K562 (cell line): ENCODE measurements around the gene DMD. TPM values are rescaled to one million over a fixed set of nuclear protein-coding genes. Genes with fewer than 3 reads are reported as not detected.

ENCODE experiments used
- DNMT1 ChIP-seq: fragments of 450-650 bp; IDR thresholded peaks from 2 replicates; pipeline ENCODE4 v1.6.1; 2016; ENCODE audit warnings: antibody characterized with exemption, mild to moderate bottlenecking
- ETS1 ChIP-seq: conservative IDR thresholded peaks from 2 replicates; pipeline ENCODE4 v1.6.1; 2011; ENCODE audit warnings: low read depth, mild to moderate bottlenecking, low read length; ENCODE audit not compliant: control insufficient read depth
- FOXK2 ChIP-seq, 2 experiments: fragments of 450-650 bp; IDR thresholded peaks in 1 of 2; conservative IDR thresholded peaks in 1 of 2; 2 replicates each; pipeline ENCODE4 v1.6.1; 2016; ENCODE audit warnings: low read depth in 2 of 2, mild to moderate bottlenecking in 1 of 2
- HSF4 ChIP-seq: fragments of 250-450 bp; sonication (Bioruptor Pico); IDR thresholded peaks from 2 replicates; pipeline ENCODE4 v2.1.2; 2022; ENCODE audit warnings: mild to moderate bottlenecking, moderate library complexity, borderline replicate concordance
- IRF2 ChIP-seq: sonication (generic); formaldehyde crosslinking; IDR thresholded peaks from 2 replicates; pipeline ENCODE4 v1.8.1; 2022; ENCODE audit warnings: mild to moderate bottlenecking, missing genetic modification reagents
- MEIS2 ChIP-seq: fragments of 450-650 bp; IDR thresholded peaks from 2 replicates; pipeline ENCODE4 v1.6.1; 2014; ENCODE audit warnings: mild to moderate bottlenecking; ENCODE audit not compliant: partially characterized antibody
- MIER1 ChIP-seq: fragments of 450-650 bp; IDR thresholded peaks from 2 replicates; pipeline ENCODE4 v1.6.1; 2016; ENCODE audit warnings: antibody characterized with exemption, mild to moderate bottlenecking, low read depth
- MNT ChIP-seq, 2 experiments: fragments of 450-650 bp; conservative IDR thresholded peaks; 2 replicates each; pipeline ENCODE4 v1.6.1; 2017; ENCODE audit warnings: mild to moderate bottlenecking in 2 of 2, moderate library complexity in 2 of 2
- NFXL1 ChIP-seq: fragments of 450-650 bp; formaldehyde crosslinking; IDR thresholded peaks from 2 replicates; pipeline ENCODE4 v1.4.0; 2021; ENCODE audit warnings: mild to moderate bottlenecking
- PBX2 ChIP-seq, 2 experiments: IDR thresholded peaks in 1 of 2; conservative IDR thresholded peaks in 1 of 2; 2 replicates each; pipeline ENCODE4 v1.6.1; 2016; ENCODE audit warnings: low read depth in 2 of 2, mild to moderate bottlenecking in 1 of 2, missing compliant biosample characterization in 1 of 2, missing genetic modification characterization in 1 of 2, moderate library complexity in 1 of 2
- PCBP1 ChIP-seq: fragments of 200-400 bp; formaldehyde crosslinking; IDR thresholded peaks from 2 replicates; pipeline ENCODE4 v1.6.1; 2018; ENCODE audit warnings: mild to moderate bottlenecking, low read depth, low read length; ENCODE audit not compliant: poor library complexity, severe bottlenecking
- PHF20 ChIP-seq: fragments of 450-650 bp; IDR thresholded peaks from 2 replicates; pipeline ENCODE4 v1.6.1; 2018; ENCODE audit not compliant: partially characterized antibody
- POLR2G ChIP-seq: fragments of 200-400 bp; formaldehyde crosslinking; IDR thresholded peaks from 2 replicates; pipeline ENCODE4 v1.6.1; 2017; ENCODE audit warnings: low read depth, mild to moderate bottlenecking, antibody characterized with exemption, low read length, moderate library complexity
- PREB ChIP-seq: sonication (generic); formaldehyde crosslinking; IDR thresholded peaks from 2 replicates; pipeline ENCODE4 v1.8.1; 2023; ENCODE audit warnings: mild to moderate bottlenecking, missing genetic modification reagents
- RBM17 ChIP-seq: fragments of 200-400 bp; formaldehyde crosslinking; IDR thresholded peaks from 2 replicates; pipeline ENCODE4 v1.6.1; 2017; ENCODE audit warnings: low read depth, mild to moderate bottlenecking, low read length, borderline replicate concordance
- RCOR1 ChIP-seq, 2 experiments: IDR thresholded peaks; 2 replicates each; pipeline ENCODE4 v1.6.1; 2012; ENCODE audit warnings: low read depth in 2 of 2, low read length in 2 of 2, borderline replicate concordance in 1 of 2, improper control_type of control experiment in 1 of 2
- RHOXF2B ChIP-seq: fragments of 250-450 bp; sonication (Bioruptor Pico); conservative IDR thresholded peaks from 2 replicates; pipeline ENCODE4 v1.5.1; 2021
- XRCC3 ChIP-seq: fragments of 450-650 bp; IDR thresholded peaks from 2 replicates; pipeline ENCODE4 v1.6.1; 2017; ENCODE audit warnings: mild to moderate bottlenecking, moderate library complexity
- ZKSCAN3 ChIP-seq: fragments of 250-450 bp; sonication (Bioruptor Pico); IDR thresholded peaks from 2 replicates; pipeline ENCODE4 v1.4.0; 2020
- ZNF316 ChIP-seq: fragments of 450-650 bp; IDR thresholded peaks from 2 replicates; pipeline ENCODE4 v1.6.1; 2016
- ZNF764 ChIP-seq: fragments of 250-450 bp; sonication (Bioruptor Pico); IDR thresholded peaks from 2 replicates; pipeline ENCODE4 v1.4.0; 2020; ENCODE audit warnings: low read depth, mild to moderate bottlenecking, moderate library complexity
- ZNF830 ChIP-seq: fragments of 250-450 bp; sonication (Bioruptor Pico); IDR thresholded peaks from 2 replicates; pipeline ENCODE4 v1.5.0; 2021; ENCODE audit warnings: mild to moderate bottlenecking
- polyA plus RNA-seq, 8 experiments: library from polyadenylated mRNA; depleted of rRNA in 4 of 8; stranded (reverse) in 5 of 8; unstranded in 3 of 8; fragments of >200 nt; fragmentation: Nextera tagmentation in 2 of 8; fragmentation: Illumina TruSeq in 1 of 8; extraction: Ambion mirVana in 2 of 8; extraction: Trizol in 1 of 8; gene quantifications; 2 replicates each; pipeline versions ENCODE4 v1.2.1 to v1.2.3, GENCODE V29; 2011 to 2014; ENCODE audit warnings: inconsistent platforms in 1 of 8, missing spikeins in 1 of 8
- total RNA-seq, 7 experiments: library from RNA; depleted of rRNA in 6 of 7; stranded (reverse); fragments of >200 nt in 6 of 7; fragmentation: Illumina TruSeq in 2 of 7; extraction: Trizol in 2 of 7; gene quantifications; 2 replicates each; pipeline versions ENCODE4 v1.2.1 to v1.2.3, GENCODE V29; 2011 to 2021; ENCODE audit warnings: low replicate concordance in 1 of 7
- TF ChIP-seq, protein P1 (sequence below): sonication (generic); formaldehyde crosslinking; IDR thresholded peaks from 2 replicates; pipeline ENCODE4 v1.8.0; 2022; ENCODE audit warnings: missing genetic modification reagents, mild to moderate bottlenecking, borderline replicate concordance

The DMD gene
- total and polyA plus RNA-seq, 9 of the 15 experiments (the other 6 are each of a cell fraction or from before 2014, with no cell fraction given): 3.8 to 20.4 (median 11.4) TPM

- TF ChIP-seq PREB (CRISPR knock-in tag) (no peak), ZNF316 (no peak), RHOXF2B (CRISPR knock-in tag) (no peak), MEIS2 (peak; percentile 84), ZNF830 (CRISPR knock-in tag) (no peak), ETS1 (no peak), HSF4 (no peak), MNT (conservative IDR thresholded peaks at IDR 0.05) (no peak), PCBP1 (no peak), NFXL1 (CRISPR knock-in tag) (no peak), RBM17 (no peak), FOXK2 (conservative IDR thresholded peaks at IDR 0.05 in 1 of 2, IDR thresholded peaks at IDR 0.05 in 1 of 2; ENCODE audit: low read depth in 2 of 2) (no peak), DNMT1 (no peak), XRCC3 (no peak), IRF2 (CRISPR knock-in tag) (no peak), PHF20 (no peak), POLR2G (no peak), PBX2 (CRISPR knock-in tag; IDR thresholded peaks at IDR 0.05; ENCODE audit: low read depth) (no peak), PBX2 (tag; conservative IDR thresholded peaks at IDR 0.05; ENCODE audit: low read depth) (peak; percentile 68), ZKSCAN3 (no peak), RCOR1 (IDR thresholded peaks at IDR 0.05; ENCODE audit: borderline replicate concordance in 1 of 2, low read depth in 2 of 2, low read length in 2 of 2) (no peak), MIER1 (no peak), ZNF764 (no peak)
- TF ChIP-seq, protein P1, sequence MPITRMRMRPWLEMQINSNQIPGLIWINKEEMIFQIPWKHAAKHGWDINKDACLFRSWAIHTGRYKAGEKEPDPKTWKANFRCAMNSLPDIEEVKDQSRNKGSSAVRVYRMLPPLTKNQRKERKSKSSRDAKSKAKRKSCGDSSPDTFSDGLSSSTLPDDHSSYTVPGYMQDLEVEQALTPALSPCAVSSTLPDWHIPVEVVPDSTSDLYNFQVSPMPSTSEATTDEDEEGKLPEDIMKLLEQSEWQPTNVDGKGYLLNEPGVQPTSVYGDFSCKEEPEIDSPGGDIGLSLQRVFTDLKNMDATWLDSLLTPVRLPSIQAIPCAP (CRISPR knock-in tag): no peak
Measured at GRCh38 chrX:31540313-31540712, 1671.0 kb downstream of the DMD start (continued).
